Loucy (cell line): ENCODE measurements around the gene OSBPL9.

Experiments
- H2AFZ ChIP-seq: fragments of 200-600 bp; sonication (generic); 2 replicates; pipeline ENCODE4 v1.6.0; 2016; ENCODE audit warnings: antibody characterized with exemption, mild to moderate bottlenecking, low read length, moderate library complexity
- H3F3A ChIP-seq: fragments of 200-600 bp; 2 replicates; pipeline ENCODE4 v1.6.0; 2016; ENCODE audit warnings: antibody characterized with exemption, low read depth, mild to moderate bottlenecking
- H3K27me3 ChIP-seq: fragments of 200-600 bp; sonication (generic); 2 replicates; pipeline ENCODE4 v1.6.1; 2014; ENCODE audit warnings: low read length, mild to moderate bottlenecking; ENCODE audit not compliant: insufficient read depth, poor library complexity, severe bottlenecking
- H3K36me3 ChIP-seq: fragments of 200-600 bp; sonication (generic); 2 replicates; pipeline ENCODE4 v1.6.1; 2016; ENCODE audit warnings: low read length; ENCODE audit not compliant: insufficient read depth
- H3K4me1 ChIP-seq: fragments of 200-600 bp; sonication (generic); 2 replicates; pipeline ENCODE4 v1.5.1; 2014; ENCODE audit warnings: low read length, mild to moderate bottlenecking; ENCODE audit not compliant: insufficient read depth, poor library complexity, severe bottlenecking
- H3K4me2 ChIP-seq: fragments of 200-600 bp; sonication (generic); 2 replicates; pipeline ENCODE4 v1.6.0; 2014; ENCODE audit warnings: antibody characterized with exemption, low read length, low read depth, mild to moderate bottlenecking; ENCODE audit not compliant: poor library complexity, severe bottlenecking
- H3K4me3 ChIP-seq: fragments of 200-600 bp; sonication (generic); 2 replicates; pipeline ENCODE4 v1.5.1; 2014; ENCODE audit warnings: low read length, mild to moderate bottlenecking, mixed read lengths; ENCODE audit not compliant: poor library complexity, severe bottlenecking
- H3K79me2 ChIP-seq: fragments of 200-600 bp; sonication (generic); 2 replicates; pipeline ENCODE4 v1.6.1; 2014; ENCODE audit warnings: low read length; ENCODE audit not compliant: insufficient read depth
- H3K9ac ChIP-seq: fragments of 200-600 bp; sonication (generic); 2 replicates; pipeline ENCODE4 v1.6.0; 2014; ENCODE audit warnings: mild to moderate bottlenecking, low read depth, low read length, moderate library complexity; ENCODE audit not compliant: poor library complexity, severe bottlenecking
- H3K9me2 ChIP-seq: fragments of 200-600 bp; sonication (generic); replicated peaks from 2 replicates; pipeline ENCODE4 v1.6.1; 2016; ENCODE audit warnings: low read depth, low read length, mixed read lengths
- H3K9me3 ChIP-seq: fragments of 200-600 bp; sonication (generic); 2 replicates; pipeline ENCODE4 v1.6.1; 2014; ENCODE audit warnings: mild to moderate bottlenecking, antibody characterized with exemption, low read length, low read depth; ENCODE audit not compliant: insufficient read depth
- H4K20me1 ChIP-seq: fragments of 200-600 bp; sonication (generic); 2 replicates; pipeline ENCODE4 v1.6.0; 2014; ENCODE audit warnings: antibody characterized with exemption, low read length, mild to moderate bottlenecking; ENCODE audit not compliant: insufficient read depth, poor library complexity, severe bottlenecking
- CTCF ChIP-seq: fragments of 200-600 bp; sonication (generic); conservative IDR thresholded peaks from 2 replicates; pipeline ENCODE4 v1.5.1; 2014; ENCODE audit warnings: mild to moderate bottlenecking, antibody characterized with exemption, low read length
- EZH2phosphoT487 ChIP-seq: fragments of 200-600 bp; IDR thresholded peaks from 2 replicates; pipeline ENCODE4 v1.6.1; 2018; ENCODE audit warnings: antibody characterized with exemption, mild to moderate bottlenecking, moderate library complexity, borderline replicate concordance

Gene OSBPL9

GRCh38 chr1:51791888-51792287, 175.0 kb downstream of the OSBPL9 start:
- Histone ChIP-seq H2AFZ (no peak overlapping the region), H3K4me3 (no peak overlapping the region), H3K9me2 (no peaks in the 10 kb centered on the region), H3F3A (no peaks in the 10 kb centered on the region), H4K20me1 (no peaks in the 10 kb centered on the region), H3K9ac (no peak overlapping the region), H3K4me2 (no peak overlapping the region), H3K36me3 (peaks cover 76% of the 10 kb centered on the region; the same call in 1 of the 2 replicates), H3K27me3 (no peaks in the 10 kb centered on the region), H3K4me1 (peaks cover 4% of the 10 kb centered on the region), H3K9me3 (no peaks in the 10 kb centered on the region), H3K79me2 (no peaks in the 10 kb centered on the region)
- TF ChIP-seq CTCF (no peak), EZH2phosphoT487 (no peak)

DNA sequence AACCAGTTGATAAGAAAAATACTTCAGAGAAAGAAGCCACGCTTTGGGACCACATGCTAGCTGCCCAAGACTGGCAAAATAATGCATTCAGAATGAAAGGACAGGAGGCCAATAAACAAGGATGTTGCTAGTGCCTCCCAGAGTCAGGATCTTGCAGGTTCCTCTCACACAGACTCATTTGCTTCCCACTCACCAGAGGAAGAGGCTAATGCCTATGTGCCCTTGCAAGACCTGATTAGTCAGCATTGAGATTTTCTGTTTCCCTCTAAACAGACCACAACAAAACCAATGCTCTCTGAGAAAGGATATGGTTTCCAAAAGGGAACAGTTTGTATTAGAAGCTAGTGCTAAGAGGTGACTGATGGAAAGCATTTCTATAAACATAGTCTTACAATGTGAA, 176.0 kb downstream of the OSBPL9 start:
- TF ChIP-seq EZH2phosphoT487 (no peak), CTCF (no peak)
- no peaks in the 10 kb centered on the region for H3K27me3 ChIP-seq
- no peak overlapping the region for H2AFZ ChIP-seq
- H3K36me3 ChIP-seq = peaks cover 74% of the 10 kb centered on the region; the same call in 1 of the 2 replicates
- H3K4me1 ChIP-seq = peaks cover 4% of the 10 kb centered on the region
- H3K79me2 ChIP-seq = no peaks in the 10 kb centered on the region
- no peak overlapping the region for H3K4me2 ChIP-seq
- no peak overlapping the region for H3K9ac ChIP-seq
- no peaks in the 10 kb centered on the region for H3K9me2 ChIP-seq
- no peaks in the 10 kb centered on the region for H3K9me3 ChIP-seq
- H3F3A ChIP-seq = no peaks in the 10 kb centered on the region
- H4K20me1 ChIP-seq = no peaks in the 10 kb centered on the region
- H3K4me3 ChIP-seq = no peak overlapping the region

- peaks cover 70% of the 10 kb centered on the region; the same call in 1 of the 2 replicates for H3K36me3 ChIP-seq
- H4K20me1 ChIP-seq = no peaks in the 10 kb centered on the region
- TF ChIP-seq EZH2phosphoT487 = no peak
- no peak for TF ChIP-seq CTCF
Measured at GRCh38 chr1:51794260-51794659, 177.4 kb downstream of the OSBPL9 start.

More at GRCh38 chr1:51794260-51794659, 177.4 kb downstream of the OSBPL9 start:
- Histone ChIP-seq H2AFZ (no peak overlapping the region), H3K79me2 (no peaks in the 10 kb centered on the region), H3K9me2 (no peaks in the 10 kb centered on the region), H3K4me2 (no peak overlapping the region), H3K4me1 (peaks cover 4% of the 10 kb centered on the region), H3K9me3 (no peaks in the 10 kb centered on the region), H3K4me3 (no peak overlapping the region), H3K9ac (no peak overlapping the region), H3F3A (no peaks in the 10 kb centered on the region), H3K27me3 (no peaks in the 10 kb centered on the region)
